Central memory CD8-positive, alpha-beta T cell (primary cell): ENCODE measurements around the gene DLL3.
"Not testable (repeated sequence)": the region's sequence is repeated elsewhere in the genome, so short reads cannot be mapped to it uniquely, and the experiment has no call there.

Experiments used
- ATAC-seq: fragments of 150-1000 bp; cut with Tn5 transposase; replicated peaks from 2 replicates; pipeline ENCODE4 v1.10.0; 2022; ENCODE audit warnings: mild to moderate bottlenecking, moderate FRiP score, moderate number of reproducible peaks; ENCODE audit not compliant: poor library complexity, severe bottlenecking; ENCODE audit errors: extremely low read depth
- DNase-seq, 2 donors: peaks; one replicate each; pipeline ENCODE4 v3.0.0; 2021; ENCODE audit warnings: low spot score in 2 of 2
- H3K27ac Mint-ChIP-seq: one replicate; pipeline ENCODE4 v1.8.0; 2022; ENCODE audit warnings: low read depth, mild to moderate bottlenecking, moderate library complexity, mixed read lengths
- H3K27me3 Mint-ChIP-seq: one replicate; pipeline ENCODE4 v1.8.0; 2022; ENCODE audit warnings: mixed read lengths
- H3K36me3 Mint-ChIP-seq: one replicate; pipeline ENCODE4 v1.8.0; 2022; ENCODE audit warnings: mild to moderate bottlenecking, moderate library complexity, mixed read lengths; ENCODE audit not compliant: insufficient read depth
- H3K4me1 Mint-ChIP-seq: one replicate; pipeline ENCODE4 v1.8.0; 2022; ENCODE audit warnings: mixed read lengths
- H3K4me3 Mint-ChIP-seq: one replicate; pipeline ENCODE4 v1.8.0; 2022; ENCODE audit warnings: mild to moderate bottlenecking, moderate library complexity, mixed read lengths
- H3K9me3 Mint-ChIP-seq: one replicate; pipeline ENCODE4 v1.8.0; 2022; ENCODE audit warnings: mixed read lengths

DLL3 gene

DNA sequence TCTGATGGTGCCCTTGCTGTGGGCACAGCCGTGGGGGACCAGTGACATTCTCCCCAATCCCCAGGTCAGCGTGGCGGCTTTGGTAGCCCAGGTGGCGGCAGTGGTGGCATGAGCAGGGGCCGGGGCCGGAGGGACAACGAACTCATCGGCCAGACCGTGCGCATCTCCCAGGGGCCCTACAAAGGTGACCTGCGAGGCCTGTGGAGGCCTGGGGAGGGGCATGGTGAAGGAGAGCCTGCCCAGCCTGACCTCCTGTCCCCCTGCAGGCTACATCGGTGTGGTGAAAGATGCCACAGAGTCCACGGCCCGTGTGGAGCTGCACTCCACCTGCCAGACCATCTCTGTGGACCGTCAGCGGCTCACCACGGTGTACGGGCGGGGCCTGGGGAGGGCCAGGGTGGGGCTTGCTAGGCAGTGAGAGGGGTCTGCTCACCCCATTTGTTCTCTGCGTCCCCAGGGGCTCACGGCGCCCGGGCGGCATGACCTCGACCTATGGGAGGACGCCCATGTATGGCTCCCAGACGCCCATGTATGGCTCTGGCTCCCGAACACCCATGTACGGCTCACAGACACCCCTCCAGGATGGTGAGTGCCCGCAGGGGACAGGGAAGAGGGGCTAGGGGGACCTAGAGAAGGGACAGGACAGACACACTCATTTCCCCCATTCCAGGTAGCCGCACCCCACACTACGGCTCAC is 25.9 kb upstream of the DLL3 start:
- no peak overlapping the region for H3K4me3 Mint-ChIP-seq
- peaks cover 23% of the 10 kb centered on the region for H3K4me1 Mint-ChIP-seq
- ATAC-seq (no peak), DNase-seq (no peak)
- peaks cover 49% of the 10 kb centered on the region for H3K36me3 Mint-ChIP-seq
- H3K9me3 Mint-ChIP-seq: no peaks in the 10 kb centered on the region
- H3K27ac Mint-ChIP-seq: no peak overlapping the region
- H3K27me3 Mint-ChIP-seq: no peaks in the 10 kb centered on the region

DNA sequence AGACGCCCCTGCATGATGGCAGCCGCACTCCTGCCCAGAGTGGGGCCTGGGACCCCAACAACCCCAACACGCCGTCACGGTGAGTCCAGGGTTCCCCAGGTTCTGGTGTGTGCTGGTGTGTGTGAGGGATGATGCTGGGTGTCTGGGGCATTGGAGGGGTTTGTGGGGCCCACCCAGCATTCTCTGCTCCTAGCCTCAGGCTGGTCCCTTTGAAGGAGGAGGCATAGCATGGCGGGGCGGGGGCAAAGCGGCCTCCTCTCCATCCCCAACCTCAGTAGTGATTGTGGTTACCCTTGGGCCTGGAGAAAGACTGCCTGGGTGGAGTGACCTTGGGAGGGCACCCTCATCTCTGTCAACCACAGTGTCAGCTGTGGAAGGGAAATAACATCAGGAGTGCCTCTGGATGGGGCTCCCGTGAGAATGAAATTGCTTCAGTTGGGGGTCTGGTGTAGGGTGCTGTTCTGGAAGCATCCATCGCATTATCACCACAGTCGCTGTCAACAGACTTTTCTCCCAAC is 25.2 kb upstream of the DLL3 start:
- peaks cover 46% of the 10 kb centered on the region for H3K36me3 Mint-ChIP-seq
- H3K4me1 Mint-ChIP-seq: peaks cover 23% of the 10 kb centered on the region

DNA sequence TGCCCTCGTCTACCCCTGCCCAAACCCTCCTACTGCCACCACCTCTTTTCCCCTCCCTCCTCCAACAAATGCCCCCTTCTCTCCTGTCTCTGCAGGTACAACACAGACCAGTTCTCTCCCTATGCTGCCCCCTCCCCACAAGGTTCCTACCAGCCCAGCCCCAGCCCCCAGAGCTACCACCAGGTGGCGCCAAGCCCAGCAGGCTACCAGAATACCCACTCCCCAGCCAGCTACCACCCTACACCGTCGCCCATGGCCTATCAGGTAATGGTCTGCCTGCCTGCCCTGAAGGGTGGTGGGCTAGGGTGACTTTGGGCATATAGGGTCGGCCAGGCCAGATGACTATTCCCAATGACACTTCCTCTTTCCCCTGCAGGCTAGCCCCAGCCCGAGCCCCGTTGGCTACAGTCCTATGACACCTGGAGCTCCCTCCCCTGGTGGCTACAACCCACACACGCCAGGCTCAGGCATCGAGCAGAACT is 24.6 kb upstream of the DLL3 start:
- Mint-ChIP-seq H3K27ac (peak overlapping the region; percentile 69), H3K36me3 (peaks cover 41% of the 10 kb centered on the region), H3K9me3 (no peaks in the 10 kb centered on the region), H3K4me3 (no peak overlapping the region), H3K4me1 (peaks cover 23% of the 10 kb centered on the region), H3K27me3 (no peaks in the 10 kb centered on the region)
- ATAC-seq (peak; percentile 67), DNase-seq (peak; percentile 46 to 65)

More for the DNA sequence above, 25.2 kb upstream of the DLL3 start:
- ATAC-seq: no peak
- no peak overlapping the region for H3K27ac Mint-ChIP-seq
- no peak for DNase-seq
- H3K9me3 Mint-ChIP-seq: no peaks in the 10 kb centered on the region
- no peaks in the 10 kb centered on the region for H3K27me3 Mint-ChIP-seq
- no peak overlapping the region for H3K4me3 Mint-ChIP-seq

DNA sequence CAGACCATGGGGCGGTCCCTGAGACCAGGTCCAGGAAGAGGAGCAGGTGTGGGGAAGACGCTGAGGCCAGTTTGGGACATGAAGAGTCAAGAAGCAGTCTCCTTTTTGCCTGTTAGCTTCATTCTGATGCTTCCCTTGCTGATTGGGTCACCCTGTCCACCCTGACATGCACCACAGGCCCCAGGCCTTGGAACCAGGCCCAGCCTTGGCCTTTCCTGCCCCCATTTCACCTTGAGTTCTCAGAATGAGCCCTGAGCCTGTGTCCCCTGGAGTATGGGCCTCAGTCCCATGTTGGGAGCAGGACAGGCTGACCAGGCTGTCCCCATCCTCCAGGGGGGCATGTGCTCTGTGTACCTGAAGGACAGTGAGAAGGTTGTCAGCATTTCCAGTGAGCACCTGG is 23.0 kb upstream of the DLL3 start:
- Mint-ChIP-seq H3K27me3 (no peaks in the 10 kb centered on the region), H3K4me3 (no peak overlapping the region), H3K9me3 (no peaks in the 10 kb centered on the region), H3K36me3 (peaks cover 31% of the 10 kb centered on the region), H3K4me1 (peaks cover 26% of the 10 kb centered on the region), H3K27ac (peak overlapping the region; percentile 69)
- no peak for DNase-seq
- ATAC-seq: no peak

DNA sequence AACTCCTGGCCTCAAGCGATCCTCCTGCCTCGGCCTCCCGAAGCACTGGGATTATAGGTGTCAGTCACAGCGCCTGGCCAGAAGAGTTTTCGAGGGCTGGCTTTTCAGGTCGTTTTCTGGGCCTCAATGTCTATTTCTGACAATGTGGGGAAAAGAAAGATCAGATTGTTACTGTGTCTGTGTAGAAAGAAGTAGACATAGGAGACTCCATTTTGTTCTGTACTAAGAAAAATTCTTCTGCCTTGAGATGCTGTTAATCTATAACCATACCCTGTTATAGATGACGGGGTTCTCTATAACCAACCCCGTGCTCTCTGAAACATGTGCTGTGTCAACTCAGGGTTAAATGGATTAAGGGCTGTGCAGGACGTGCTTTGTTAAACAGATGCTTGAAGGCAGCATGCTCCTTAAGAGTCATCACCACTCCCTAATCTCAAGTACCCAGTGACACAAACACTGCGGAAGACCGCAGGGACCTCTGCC is 19.4 kb upstream of the DLL3 start:
- not testable (repeated sequence) for DNase-seq, H3K27me3 Mint-ChIP-seq, ATAC-seq, H3K27ac Mint-ChIP-seq, H3K9me3 Mint-ChIP-seq
- peaks cover 21% of the 10 kb centered on the region for H3K36me3 Mint-ChIP-seq
- H3K4me1 Mint-ChIP-seq: peaks cover 30% of the 10 kb centered on the region
- peak overlapping the region; percentile 87 for H3K4me3 Mint-ChIP-seq

DNA sequence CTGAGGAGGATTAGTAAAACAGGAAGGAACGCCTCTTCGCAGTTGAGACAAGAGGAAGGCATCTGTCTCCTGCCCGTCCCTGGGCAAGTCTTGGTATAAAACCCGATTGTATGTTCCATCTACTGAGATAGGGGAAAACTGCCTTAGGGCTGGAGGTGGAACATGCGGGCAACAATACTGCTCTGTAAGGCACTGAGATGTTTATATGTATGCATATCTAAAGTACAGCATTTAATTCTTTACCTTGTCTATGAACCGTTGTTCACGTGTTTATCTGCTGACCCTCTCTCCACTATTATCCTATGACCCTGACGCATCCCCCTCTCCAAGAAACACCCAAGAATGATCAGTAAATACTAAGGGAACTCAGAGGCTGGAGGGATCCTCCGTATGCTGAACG is 18.8 kb upstream of the DLL3 start:
- peak overlapping the region; percentile 87 for H3K4me3 Mint-ChIP-seq
- H3K9me3 Mint-ChIP-seq: no peaks in the 10 kb centered on the region
- no peaks in the 10 kb centered on the region for H3K27me3 Mint-ChIP-seq
- H3K27ac Mint-ChIP-seq: peak overlapping the region; percentile 93
- H3K4me1 Mint-ChIP-seq: peaks cover 26% of the 10 kb centered on the region
- no peak for ATAC-seq
- no peak for DNase-seq
- peaks cover 19% of the 10 kb centered on the region for H3K36me3 Mint-ChIP-seq

DNA sequence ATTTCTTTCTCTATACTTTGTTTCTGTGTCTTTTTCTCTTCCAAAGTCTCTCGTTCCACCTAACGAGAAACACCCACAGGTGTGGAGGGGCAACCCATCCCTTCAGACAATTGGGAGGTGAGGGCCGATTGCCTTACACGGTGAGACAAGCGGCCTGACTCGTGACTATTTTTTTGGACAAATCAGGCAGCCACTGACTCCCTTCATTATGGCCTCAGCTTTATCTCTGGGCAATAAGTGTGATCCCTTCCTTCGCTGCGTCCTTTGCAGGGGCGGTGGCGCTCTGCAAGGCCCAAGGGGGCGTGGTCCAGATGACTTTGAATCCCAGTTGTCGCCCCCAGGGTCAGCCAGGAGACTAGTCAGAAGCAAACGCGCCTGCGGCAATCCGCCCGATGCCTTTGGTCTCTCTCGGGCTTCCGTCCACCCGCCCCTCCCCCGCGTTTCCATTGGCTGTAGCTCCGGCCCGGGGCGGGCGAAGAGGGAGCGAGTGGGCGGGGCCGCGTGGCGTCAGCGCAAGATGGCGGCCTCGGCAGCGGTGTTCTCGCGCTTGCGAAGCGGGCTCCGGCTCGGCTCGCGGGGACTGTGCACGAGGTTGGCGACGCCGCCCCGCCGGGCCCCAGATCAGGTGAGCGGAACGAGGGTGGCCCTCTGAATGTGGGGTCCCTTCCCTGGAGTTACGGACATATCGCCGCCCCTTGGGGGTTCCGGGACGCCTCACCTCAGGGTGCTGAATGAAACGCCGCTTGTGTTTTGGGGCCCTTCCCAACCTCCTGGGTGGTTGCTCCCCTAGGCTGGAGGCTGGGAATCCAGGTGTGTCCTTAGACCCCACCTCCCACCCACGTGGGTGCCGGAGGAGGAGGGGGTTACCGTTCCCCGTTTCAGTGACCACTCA is 18.2 kb upstream of the DLL3 start, which contains the start of gene TIMM50:
TIMM50 (plus strand) TSS at position 502 of the 892 bp plus-strand sequence; CDS start at position 518, 16 bp downstream.
- peak; percentile 91 to 93 for DNase-seq
- H3K4me1 Mint-ChIP-seq: peaks cover 26% of the 10 kb centered on the region
- peak within 1 kb of the TSS; percentile 87 for H3K4me3 Mint-ChIP-seq
- H3K36me3 Mint-ChIP-seq: peaks cover 18% of the 10 kb centered on the region
- ATAC-seq: peak; percentile 97
- no peaks in the 10 kb centered on the region for H3K9me3 Mint-ChIP-seq
- H3K27ac Mint-ChIP-seq: peak within 1 kb of the TSS; percentile 93
- no peaks in the 10 kb centered on the region for H3K27me3 Mint-ChIP-seq

DNA sequence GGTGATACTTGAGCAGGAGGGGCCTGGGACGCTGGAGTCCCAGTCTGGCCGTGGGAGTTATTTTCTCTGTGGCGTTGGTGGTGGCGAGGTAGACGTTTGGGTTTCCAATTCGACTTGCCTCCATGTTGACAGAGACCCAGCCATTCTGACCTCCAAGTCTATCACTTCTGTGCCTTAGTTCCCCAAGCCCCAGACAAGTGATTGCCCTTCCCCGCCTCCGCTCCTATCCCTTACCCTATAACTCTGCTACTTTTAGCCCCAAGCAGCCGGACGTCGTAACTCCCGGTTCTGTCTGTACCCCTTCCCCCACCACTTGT is 17.6 kb upstream of the DLL3 start:
- Mint-ChIP-seq H3K27ac (peak overlapping the region; percentile 93), H3K27me3 (no peaks in the 10 kb centered on the region), H3K4me1 (peaks cover 26% of the 10 kb centered on the region), H3K4me3 (peak overlapping the region; percentile 87), H3K9me3 (no peaks in the 10 kb centered on the region), H3K36me3 (peaks cover 18% of the 10 kb centered on the region)
- ATAC-seq (peak; percentile 18), DNase-seq (no peak)

DNA sequence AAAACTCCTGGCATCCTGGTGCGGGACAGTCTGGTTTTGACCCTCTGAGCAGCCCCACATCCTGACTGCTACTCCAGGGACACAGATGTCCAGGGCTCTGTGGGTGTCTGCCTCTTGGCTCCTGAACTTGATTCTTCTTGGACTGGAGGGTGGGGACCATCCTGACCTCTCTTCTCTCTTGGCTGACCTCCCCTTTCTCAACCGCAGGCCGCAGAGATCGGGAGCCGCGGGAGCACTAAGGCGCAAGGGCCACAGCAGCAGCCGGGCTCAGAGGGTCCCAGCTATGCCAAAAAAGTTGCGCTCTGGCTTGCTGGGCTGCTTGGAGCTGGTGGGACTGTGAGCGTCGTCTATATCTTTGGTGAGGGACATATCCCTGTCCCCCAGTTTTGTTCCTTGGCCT is 17.1 kb upstream of the DLL3 start:
- DNase-seq (no peak), ATAC-seq (no peak)
- Mint-ChIP-seq H3K4me3 (peak overlapping the region; percentile 87), H3K36me3 (peaks cover 15% of the 10 kb centered on the region), H3K27ac (peak overlapping the region; percentile 93), H3K4me1 (peaks cover 30% of the 10 kb centered on the region), H3K9me3 (no peaks in the 10 kb centered on the region), H3K27me3 (no peaks in the 10 kb centered on the region)

DNA sequence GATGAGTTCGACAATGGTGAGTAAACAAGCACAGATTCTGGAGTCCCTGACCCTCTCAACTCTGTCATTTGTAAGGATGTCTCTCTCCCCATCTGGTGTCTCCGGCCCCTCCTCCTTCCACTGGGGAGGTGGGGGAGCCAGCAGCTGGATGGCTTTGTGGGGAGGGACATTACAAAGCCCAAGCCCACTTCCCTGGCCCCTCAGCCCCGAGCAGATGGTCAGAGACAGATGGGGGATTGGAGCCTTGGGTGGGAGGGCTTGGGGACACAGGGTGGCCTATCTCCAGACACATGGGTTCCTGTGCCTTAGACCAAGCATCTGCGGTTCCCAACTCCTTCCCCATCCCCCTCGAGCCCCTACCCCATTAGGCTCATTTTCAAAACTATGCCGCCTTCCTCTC is 15.6 kb upstream of the DLL3 start:
- H3K9me3 Mint-ChIP-seq: no peaks in the 10 kb centered on the region
- H3K27ac Mint-ChIP-seq: peak overlapping the region; percentile 57
- DNase-seq (no peak), ATAC-seq (no peak)
- H3K4me3 Mint-ChIP-seq: peak overlapping the region; percentile 33
- peaks cover 33% of the 10 kb centered on the region for H3K4me1 Mint-ChIP-seq
- no peaks in the 10 kb centered on the region for H3K27me3 Mint-ChIP-seq
- H3K36me3 Mint-ChIP-seq: peaks cover 20% of the 10 kb centered on the region

DNA sequence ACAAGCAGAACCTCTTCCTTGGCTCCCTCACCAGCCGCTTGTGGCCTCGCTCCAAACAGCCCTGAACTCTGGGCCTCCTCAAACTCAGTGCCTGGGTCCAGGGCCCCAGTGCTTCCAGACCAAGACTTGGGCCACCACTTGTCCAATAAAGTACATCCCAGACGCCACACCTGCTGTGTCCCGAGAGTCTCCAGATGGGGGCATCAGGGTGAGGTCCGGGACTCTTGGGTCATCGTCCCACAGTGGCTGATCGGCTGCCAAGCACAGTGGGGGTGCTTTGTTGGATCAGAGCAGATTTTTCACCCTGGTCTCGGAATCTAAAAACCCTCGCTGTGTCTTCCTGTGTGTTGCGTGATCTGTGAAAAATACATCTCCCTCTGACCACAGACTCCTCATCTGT is 9.0 kb upstream of the DLL3 start:
- ATAC-seq (no peak), DNase-seq (no peak)
- H3K27ac Mint-ChIP-seq: no peak overlapping the region
- H3K27me3 Mint-ChIP-seq: no peaks in the 10 kb centered on the region
- H3K4me3 Mint-ChIP-seq: no peak overlapping the region
- no peaks in the 10 kb centered on the region for H3K9me3 Mint-ChIP-seq
- H3K4me1 Mint-ChIP-seq: peaks cover 7% of the 10 kb centered on the region
- H3K36me3 Mint-ChIP-seq: peaks cover 35% of the 10 kb centered on the region

DNA sequence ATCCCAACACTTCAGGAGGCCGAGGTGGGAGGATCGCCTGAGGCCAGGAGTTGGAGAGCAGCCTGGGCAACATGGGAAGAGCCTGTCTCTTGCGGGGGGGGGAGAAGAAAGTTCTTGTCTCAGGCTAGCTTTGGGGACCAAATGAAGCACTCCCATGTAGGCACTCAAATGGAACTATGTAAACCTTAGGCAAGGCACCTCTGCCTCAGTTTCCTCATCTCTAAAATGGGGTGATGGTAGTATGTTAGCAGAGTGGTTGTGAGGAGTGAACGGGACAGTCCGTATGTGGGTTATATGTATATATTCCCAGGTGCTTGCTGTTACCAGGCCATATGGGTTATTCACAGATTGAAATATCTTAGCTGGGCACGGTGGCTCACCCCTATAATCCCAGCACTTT is 6.5 kb upstream of the DLL3 start:
- Mint-ChIP-seq H3K36me3 (peaks cover 29% of the 10 kb centered on the region), H3K4me1 (no peaks in the 10 kb centered on the region), H3K27me3 (peaks cover 16% of the 10 kb centered on the region), H3K27ac (no peak overlapping the region), H3K4me3 (no peak overlapping the region), H3K9me3 (no peaks in the 10 kb centered on the region)
- no peak for ATAC-seq
- no peak for DNase-seq
